ENCODE results near the gene FAM167B.

DNA sequence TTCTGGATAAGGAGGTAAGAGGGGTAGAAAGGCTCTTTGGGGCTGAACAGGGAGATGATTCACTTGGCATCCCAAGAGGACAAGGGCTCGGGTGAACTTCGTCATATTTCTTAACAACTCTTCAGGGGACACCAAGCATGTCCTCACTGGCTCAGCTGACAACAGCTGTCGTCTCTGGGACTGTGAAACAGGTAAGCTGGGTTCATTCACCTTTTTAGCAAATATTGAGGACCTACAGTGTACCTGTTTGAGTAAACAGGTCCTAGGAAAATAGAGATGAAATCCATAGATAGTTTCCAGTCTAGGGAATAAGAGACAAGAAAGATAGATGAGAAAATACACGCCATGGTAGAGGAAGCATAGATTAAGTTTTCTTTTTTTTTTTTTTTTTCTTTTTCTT lies 22.7 kb upstream of the FAM167B start:
- TF ChIP-seq, protein P1, sequence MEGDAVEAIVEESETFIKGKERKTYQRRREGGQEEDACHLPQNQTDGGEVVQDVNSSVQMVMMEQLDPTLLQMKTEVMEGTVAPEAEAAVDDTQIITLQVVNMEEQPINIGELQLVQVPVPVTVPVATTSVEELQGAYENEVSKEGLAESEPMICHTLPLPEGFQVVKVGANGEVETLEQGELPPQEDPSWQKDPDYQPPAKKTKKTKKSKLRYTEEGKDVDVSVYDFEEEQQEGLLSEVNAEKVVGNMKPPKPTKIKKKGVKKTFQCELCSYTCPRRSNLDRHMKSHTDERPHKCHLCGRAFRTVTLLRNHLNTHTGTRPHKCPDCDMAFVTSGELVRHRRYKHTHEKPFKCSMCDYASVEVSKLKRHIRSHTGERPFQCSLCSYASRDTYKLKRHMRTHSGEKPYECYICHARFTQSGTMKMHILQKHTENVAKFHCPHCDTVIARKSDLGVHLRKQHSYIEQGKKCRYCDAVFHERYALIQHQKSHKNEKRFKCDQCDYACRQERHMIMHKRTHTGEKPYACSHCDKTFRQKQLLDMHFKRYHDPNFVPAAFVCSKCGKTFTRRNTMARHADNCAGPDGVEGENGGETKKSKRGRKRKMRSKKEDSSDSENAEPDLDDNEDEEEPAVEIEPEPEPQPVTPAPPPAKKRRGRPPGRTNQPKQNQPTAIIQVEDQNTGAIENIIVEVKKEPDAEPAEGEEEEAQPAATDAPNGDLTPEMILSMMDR (IDR thresholded peaks at IDR 0.05; ENCODE audit: low read depth, low read length) = no peak
- TF ChIP-seq EZH2phosphoT487 (IDR thresholded peaks at IDR 0.05; ENCODE audit: low read depth) = no peak

Data from OCI-LY3 (cell line).